ENCODE measurements around the gene CDKN2C. TPM values are rescaled to one million over a fixed set of nuclear protein-coding genes. Genes with fewer than 3 reads are reported as not detected.

The CDKN2C gene
- polyA plus RNA-seq, 1 of the 3 experiments (the other 2 are of a cell fraction) = 27.0 TPM

DNA sequence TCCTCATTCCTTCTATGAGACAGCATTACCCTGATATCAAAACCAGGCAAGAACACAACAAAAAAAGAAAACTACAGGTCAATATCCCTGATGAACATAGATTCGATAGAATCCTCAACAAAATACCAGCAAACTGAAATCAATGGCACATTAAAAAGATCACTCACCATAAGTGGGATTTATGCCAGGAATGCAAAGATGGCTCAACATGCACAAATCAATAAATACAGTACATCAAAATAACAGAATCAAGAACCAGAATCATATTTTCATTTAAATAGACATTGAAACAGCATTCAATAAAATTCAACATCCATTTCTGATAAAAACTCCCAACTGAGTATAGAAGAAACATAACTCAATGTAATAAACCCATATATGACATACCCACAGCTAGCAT is 46.5 kb upstream of the CDKN2C start:
- Histone ChIP-seq H3K4me1 (ENCODE audit: control insufficient read depth in 1 of 2, insufficient read depth in 2 of 2, low read depth in 1 of 2, low read length in 1 of 2) (no peaks in the 10 kb centered on the region), H3K4me3 (ENCODE audit: low read depth in 2 of 2, low read length in 1 of 2) (no peak overlapping the region), H3F3A (replicated peaks; ENCODE audit: insufficient read depth) (no peaks in the 10 kb centered on the region), H3K9me2 (no peaks in the 10 kb centered on the region), H3K79me2 (ENCODE audit: insufficient read depth) (peaks cover 87% of the 10 kb centered on the region), H3K36me3 (replicated peaks in 1 of 2; ENCODE audit: control insufficient read depth in 1 of 2, insufficient read depth in 2 of 2, low read length in 1 of 2) (no peaks in the 10 kb centered on the region), H3K27ac (ENCODE audit: low read depth in 2 of 2, low read length in 1 of 2) (no peak overlapping the region), H2AFZ (ENCODE audit: low read depth) (no peak overlapping the region), H3K9ac (no peak overlapping the region), H3K4me2 (no peak overlapping the region), H4K20me1 (ENCODE audit: insufficient read depth) (no peaks in the 10 kb centered on the region), H3K27me3 (ENCODE audit: insufficient read depth) (no peaks in the 10 kb centered on the region), H3K9me3 (no peaks in the 10 kb centered on the region; the same call in 1 of the 2 replicates)
- ChIA-PET CTCF (no interaction called here), POLR2A (no interaction called here)
- 95% methylated on average over 1 of the region's 1 CpG for WGBS (ENCODE audit: low lambda C conversion rate)
- no peak for DNase-seq
- TF ChIP-seq GABPA (IDR thresholded peaks at IDR 0.05; ENCODE audit: low read depth) (no peak), RAD21 (IDR thresholded peaks at IDR 0.05; ENCODE audit: low read length) (no peak), FOXM1 (IDR thresholded peaks at IDR 0.05; ENCODE audit: low read depth) (no peak)

DNA sequence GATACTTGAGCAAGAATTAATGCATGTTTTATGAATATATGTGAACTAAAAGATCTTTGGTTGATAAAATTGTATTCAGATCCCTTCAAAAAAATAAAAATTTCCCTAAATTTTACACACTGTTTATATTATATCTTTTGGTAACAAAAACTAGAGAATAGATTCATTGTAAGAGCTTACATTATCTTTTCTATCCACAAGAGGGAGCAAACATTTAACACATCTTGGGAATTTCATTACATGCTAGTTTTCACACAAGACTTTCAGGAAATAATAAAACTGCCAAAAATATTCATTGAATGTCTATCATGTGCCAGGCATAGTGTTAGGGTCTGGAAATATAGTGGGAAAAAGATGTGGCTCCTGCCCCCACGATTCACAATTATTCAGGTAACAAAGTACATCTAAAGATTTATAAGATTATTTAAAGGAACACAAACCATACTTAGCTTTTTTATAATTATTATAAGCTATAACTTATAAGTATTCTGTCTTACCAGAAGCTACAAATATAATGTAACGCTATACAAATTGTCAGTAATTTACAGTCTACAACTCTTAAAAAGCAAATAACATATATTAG is 40.6 kb upstream of the CDKN2C start:
- Histone ChIP-seq H3K27me3 (ENCODE audit: insufficient read depth) (no peaks in the 10 kb centered on the region), H3K27ac (ENCODE audit: low read depth in 2 of 2, low read length in 1 of 2) (no peak overlapping the region), H3K4me3 (ENCODE audit: low read depth in 2 of 2, low read length in 1 of 2) (no peak overlapping the region), H3K4me2 (no peak overlapping the region), H3K9me2 (no peaks in the 10 kb centered on the region), H3K36me3 (replicated peaks in 1 of 2; ENCODE audit: control insufficient read depth in 1 of 2, insufficient read depth in 2 of 2, low read length in 1 of 2) (no peaks in the 10 kb centered on the region), H3F3A (replicated peaks; ENCODE audit: insufficient read depth) (peaks cover 13% of the 10 kb centered on the region), H4K20me1 (ENCODE audit: insufficient read depth) (no peaks in the 10 kb centered on the region), H3K4me1 (ENCODE audit: control insufficient read depth in 1 of 2, insufficient read depth in 2 of 2, low read depth in 1 of 2, low read length in 1 of 2) (no peaks in the 10 kb centered on the region), H2AFZ (ENCODE audit: low read depth) (no peak overlapping the region), H3K9me3 (no peaks in the 10 kb centered on the region), H3K9ac (no peak overlapping the region), H3K79me2 (ENCODE audit: insufficient read depth) (peaks cover 57% of the 10 kb centered on the region)
- CTCF ChIA-PET = interaction anchor here (0.6 to 2.9 kb wide), 41 partner anchors 9 to 936 kb away, joined by 3 to 43 read pairs (median 4); partner anchors contain the start of genes CDKN2C and FAF1
- TF ChIP-seq, protein P1, sequence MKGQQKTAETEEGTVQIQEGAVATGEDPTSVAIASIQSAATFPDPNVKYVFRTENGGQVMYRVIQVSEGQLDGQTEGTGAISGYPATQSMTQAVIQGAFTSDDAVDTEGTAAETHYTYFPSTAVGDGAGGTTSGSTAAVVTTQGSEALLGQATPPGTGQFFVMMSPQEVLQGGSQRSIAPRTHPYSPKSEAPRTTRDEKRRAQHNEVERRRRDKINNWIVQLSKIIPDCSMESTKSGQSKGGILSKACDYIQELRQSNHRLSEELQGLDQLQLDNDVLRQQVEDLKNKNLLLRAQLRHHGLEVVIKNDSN (IDR thresholded peaks at IDR 0.05; ENCODE audit: borderline replicate concordance, low read depth) = no peak
- TF ChIP-seq, protein P2, sequence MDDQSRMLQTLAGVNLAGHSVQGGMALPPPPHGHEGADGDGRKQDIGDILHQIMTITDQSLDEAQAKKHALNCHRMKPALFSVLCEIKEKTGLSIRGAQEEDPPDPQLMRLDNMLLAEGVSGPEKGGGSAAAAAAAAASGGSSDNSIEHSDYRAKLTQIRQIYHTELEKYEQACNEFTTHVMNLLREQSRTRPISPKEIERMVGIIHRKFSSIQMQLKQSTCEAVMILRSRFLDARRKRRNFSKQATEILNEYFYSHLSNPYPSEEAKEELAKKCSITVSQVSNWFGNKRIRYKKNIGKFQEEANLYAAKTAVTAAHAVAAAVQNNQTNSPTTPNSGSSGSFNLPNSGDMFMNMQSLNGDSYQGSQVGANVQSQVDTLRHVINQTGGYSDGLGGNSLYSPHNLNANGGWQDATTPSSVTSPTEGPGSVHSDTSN (IDR thresholded peaks at IDR 0.05) = no peak
- TF ChIP-seq TCF12 (IDR thresholded peaks at IDR 0.05) (no peak), FOXJ3 (CRISPR knock-in tag; IDR thresholded peaks at IDR 0.05) (no peak), RAD21 (IDR thresholded peaks at IDR 0.05; ENCODE audit: low read length) (peak; percentile 69), SMC3 (IDR thresholded peaks at IDR 0.05; ENCODE audit: low read depth, low read length) (peak; percentile 49), CHD2 (IDR thresholded peaks at IDR 0.05; ENCODE audit: low read length, partially characterized antibody) (no peak), FOXM1 (IDR thresholded peaks at IDR 0.05; ENCODE audit: low read depth) (no peak), TAF1 (IDR thresholded peaks at IDR 0.05; ENCODE audit: borderline replicate concordance, low read depth, low read length) (no peak), TEAD4 (IDR thresholded peaks at IDR 0.05; ENCODE audit: borderline replicate concordance, insufficient read depth) (no peak), POLR2AphosphoS5 (IDR thresholded peaks at IDR 0.05; ENCODE audit: low read depth, low read length) (no peak), EZH2phosphoT487 (IDR thresholded peaks at IDR 0.05; ENCODE audit: borderline replicate concordance, low read depth) (no peak), ELF1 (IDR thresholded peaks at IDR 0.05) (no peak), RCOR1 (IDR thresholded peaks at IDR 0.05; ENCODE audit: low read length) (no peak), SIN3A (IDR thresholded peaks at IDR 0.05; ENCODE audit: borderline replicate concordance, low read depth, low read length) (no peak), RXRA (IDR thresholded peaks at IDR 0.05; ENCODE audit: borderline replicate concordance, low read depth) (no peak), JUND (IDR thresholded peaks at IDR 0.05) (no peak), CTCF (IDR thresholded peaks at IDR 0.05) (peak; percentile 74), GABPA (IDR thresholded peaks at IDR 0.05; ENCODE audit: low read depth) (no peak)
- TF ChIP-seq, protein P3, sequence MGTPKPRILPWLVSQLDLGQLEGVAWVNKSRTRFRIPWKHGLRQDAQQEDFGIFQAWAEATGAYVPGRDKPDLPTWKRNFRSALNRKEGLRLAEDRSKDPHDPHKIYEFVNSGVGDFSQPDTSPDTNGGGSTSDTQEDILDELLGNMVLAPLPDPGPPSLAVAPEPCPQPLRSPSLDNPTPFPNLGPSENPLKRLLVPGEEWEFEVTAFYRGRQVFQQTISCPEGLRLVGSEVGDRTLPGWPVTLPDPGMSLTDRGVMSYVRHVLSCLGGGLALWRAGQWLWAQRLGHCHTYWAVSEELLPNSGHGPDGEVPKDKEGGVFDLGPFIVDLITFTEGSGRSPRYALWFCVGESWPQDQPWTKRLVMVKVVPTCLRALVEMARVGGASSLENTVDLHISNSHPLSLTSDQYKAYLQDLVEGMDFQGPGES (IDR thresholded peaks at IDR 0.05; ENCODE audit: low read depth, low read length) = no peak
- TF ChIP-seq, protein P4, sequence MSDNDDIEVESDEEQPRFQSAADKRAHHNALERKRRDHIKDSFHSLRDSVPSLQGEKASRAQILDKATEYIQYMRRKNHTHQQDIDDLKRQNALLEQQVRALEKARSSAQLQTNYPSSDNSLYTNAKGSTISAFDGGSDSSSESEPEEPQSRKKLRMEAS (IDR thresholded peaks at IDR 0.05; ENCODE audit: low read depth) = no peak
- TF ChIP-seq, protein P5, sequence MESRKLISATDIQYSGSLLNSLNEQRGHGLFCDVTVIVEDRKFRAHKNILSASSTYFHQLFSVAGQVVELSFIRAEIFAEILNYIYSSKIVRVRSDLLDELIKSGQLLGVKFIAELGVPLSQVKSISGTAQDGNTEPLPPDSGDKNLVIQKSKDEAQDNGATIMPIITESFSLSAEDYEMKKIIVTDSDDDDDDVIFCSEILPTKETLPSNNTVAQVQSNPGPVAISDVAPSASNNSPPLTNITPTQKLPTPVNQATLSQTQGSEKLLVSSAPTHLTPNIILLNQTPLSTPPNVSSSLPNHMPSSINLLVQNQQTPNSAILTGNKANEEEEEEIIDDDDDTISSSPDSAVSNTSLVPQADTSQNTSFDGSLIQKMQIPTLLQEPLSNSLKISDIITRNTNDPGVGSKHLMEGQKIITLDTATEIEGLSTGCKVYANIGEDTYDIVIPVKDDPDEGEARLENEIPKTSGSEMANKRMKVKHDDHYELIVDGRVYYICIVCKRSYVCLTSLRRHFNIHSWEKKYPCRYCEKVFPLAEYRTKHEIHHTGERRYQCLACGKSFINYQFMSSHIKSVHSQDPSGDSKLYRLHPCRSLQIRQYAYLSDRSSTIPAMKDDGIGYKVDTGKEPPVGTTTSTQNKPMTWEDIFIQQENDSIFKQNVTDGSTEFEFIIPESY (IDR thresholded peaks at IDR 0.05; ENCODE audit: borderline replicate concordance, low read depth) = no peak
- POLR2A ChIA-PET = no interaction called here
- peak; percentile 27 for DNase-seq
- 30% methylated on average over 2 of the region's 2 CpGs for WGBS (ENCODE audit: low lambda C conversion rate)

All from SK-N-SH (cell line).